Fibroblast of lung (primary cell): ENCODE measurements around the gene PROB1. TPM values are rescaled to one million over a fixed set of nuclear protein-coding genes. Genes with fewer than 3 reads are reported as not detected.

Experiments used
- DNase-seq, 2 donors: peaks; one replicate each; pipeline versions ENCODE4 v3.0.0 to v3.0.0-alpha.2; 2010; ENCODE audit warnings: low read depth in 2 of 2
- H2AFZ ChIP-seq: 2 replicates; pipeline ENCODE4 v1.5.1; 2012; ENCODE audit warnings: low read length, control low read depth, inconsistent platforms
- H3K27ac ChIP-seq: 2 replicates; pipeline ENCODE4 v1.5.1; 2011; ENCODE audit warnings: low read length, control low read depth; ENCODE audit not compliant: insufficient read depth
- H3K27me3 ChIP-seq: 2 replicates; pipeline ENCODE4 v1.5.1; 2011; ENCODE audit warnings: mild to moderate bottlenecking, low read length; ENCODE audit not compliant: control insufficient read depth, insufficient read depth
- H3K36me3 ChIP-seq: 2 replicates; pipeline ENCODE4 v1.5.1; 2011; ENCODE audit warnings: low read length; ENCODE audit not compliant: control insufficient read depth, insufficient read depth
- H3K4me1 ChIP-seq: 2 replicates; pipeline ENCODE4 v1.5.1; 2011; ENCODE audit warnings: low read length; ENCODE audit not compliant: control insufficient read depth, insufficient read depth; ENCODE audit errors: extremely low read depth
- H3K4me2 ChIP-seq: 2 replicates; pipeline ENCODE4 v1.5.1; 2011; ENCODE audit warnings: low read length, control low read depth; ENCODE audit not compliant: insufficient read depth; ENCODE audit errors: extremely low read depth
- H3K4me3 ChIP-seq, 4 experiments: fragments of 200-600 bp in 1 of 4; sonication (generic) in 1 of 4; replicated peaks in 1 of 4; 2 replicates each; pipeline ENCODE4 v1.5.1; 2011 to 2016; ENCODE audit warnings: low read length in 4 of 4, low read depth in 3 of 4, mild to moderate bottlenecking in 3 of 4, control low read depth in 2 of 4, inconsistent platforms in 1 of 4, mixed read lengths in 1 of 4; ENCODE audit not compliant: insufficient read depth in 1 of 4; ENCODE audit errors: control extremely low read depth in 1 of 4
- H3K79me2 ChIP-seq: 2 replicates; pipeline ENCODE4 v1.5.1; 2012; ENCODE audit warnings: mild to moderate bottlenecking, low read length, inconsistent platforms; ENCODE audit not compliant: control insufficient read depth, insufficient read depth
- H3K9ac ChIP-seq: 2 replicates; pipeline ENCODE4 v1.5.1; 2011; ENCODE audit warnings: mild to moderate bottlenecking, low read length, control low read depth; ENCODE audit not compliant: insufficient read depth
- H3K9me3 ChIP-seq: 2 replicates; pipeline ENCODE4 v1.5.1; 2012; ENCODE audit warnings: low read depth, low read length; ENCODE audit not compliant: control insufficient read depth, insufficient read depth
- H4K20me1 ChIP-seq: 2 replicates; pipeline ENCODE4 v1.5.1; 2011; ENCODE audit warnings: low read length; ENCODE audit not compliant: control insufficient read depth, insufficient read depth; ENCODE audit errors: extremely low read depth
- CTCF ChIP-seq, 2 donors: IDR thresholded peaks in 1 of 2; conservative IDR thresholded peaks in 1 of 2; 1 replicate in 1 of 2; 2 replicates in 1 of 2; pipeline ENCODE4 v1.5.1; 2011 to 2012; ENCODE audit warnings: low read length in 2 of 2, control low read depth in 1 of 2, inconsistent platforms in 1 of 2, low read depth in 1 of 2, mild to moderate bottlenecking in 1 of 2
- EZH2 ChIP-seq: IDR thresholded peaks from 2 replicates; pipeline ENCODE4 v1.5.1; 2012; ENCODE audit warnings: low read length, control low read depth, mild to moderate bottlenecking; ENCODE audit errors: missing control alignments
- polyA plus RNA-seq, 2 donors: library from polyadenylated mRNA; depleted of rRNA in 1 of 2; stranded (reverse) in 1 of 2; unstranded in 1 of 2; fragments of >200 nt; gene quantifications; 2 replicates each; pipeline ENCODE4 v1.2.1, GENCODE V29; 2011 to 2012; ENCODE audit warnings: missing spikeins in 1 of 2
- total RNA-seq: library from RNA; depleted of rRNA; stranded (reverse); fragments of >200 nt; gene quantifications from 2 replicates; pipeline ENCODE4 v1.2.1, GENCODE V29; 2014

The PROB1 gene
- total and polyA plus RNA-seq, 2 donors (not counting 1 experiment from before 2014, with no cell fraction given), result 0.34 to 1.5 TPM

GRCh38 chr5:139368613-139369012 lies 26.3 kb downstream of the PROB1 start:
- Histone ChIP-seq H3K4me2 (no peak overlapping the region), H3K27ac (no peak overlapping the region), H3K9ac (no peak overlapping the region)

GRCh38 chr5:139364466-139364865 lies 30.4 kb downstream of the PROB1 start:
- DNase-seq, result no peak
- H3K36me3 ChIP-seq, result peaks cover 2% of the 10 kb centered on the region

More at GRCh38 chr5:139368613-139369012, 26.3 kb downstream of the PROB1 start:
- TF ChIP-seq EZH2 (no peak), CTCF (conservative IDR thresholded peaks at IDR 0.05 in 1 of 2, IDR thresholded peaks at IDR 0.05 in 1 of 2; ENCODE audit: low read depth in 1 of 2, low read length in 2 of 2) (peak in 1 of 2 donors; percentile 9)
- Histone ChIP-seq H3K4me1 (no peaks in the 10 kb centered on the region), H3K9me3 (no peaks in the 10 kb centered on the region), H3K27me3 (no peaks in the 10 kb centered on the region), H3K4me3 (no peak overlapping the region), H3K79me2 (no peaks in the 10 kb centered on the region), H2AFZ (no peak overlapping the region), H4K20me1 (no peaks in the 10 kb centered on the region), H3K36me3 (peaks cover 2% of the 10 kb centered on the region)
- peak in 1 of 2 donors; percentile 47 for DNase-seq

GRCh38 chr5:139363937-139364336 lies 31.0 kb downstream of the PROB1 start:
- Histone ChIP-seq H3K4me3 (no peak overlapping the region), H3K79me2 (peaks cover 23% of the 10 kb centered on the region), H3K27me3 (no peaks in the 10 kb centered on the region), H3K27ac (no peak overlapping the region), H3K9ac (no peak overlapping the region), H4K20me1 (no peaks in the 10 kb centered on the region), H2AFZ (no peak overlapping the region), H3K4me1 (no peaks in the 10 kb centered on the region), H3K9me3 (no peaks in the 10 kb centered on the region), H3K36me3 (peaks cover 2% of the 10 kb centered on the region), H3K4me2 (no peak overlapping the region)
- DNase-seq, result no peak
- TF ChIP-seq EZH2, result no peak
- no peak for TF ChIP-seq CTCF (conservative IDR thresholded peaks at IDR 0.05 in 1 of 2, IDR thresholded peaks at IDR 0.05 in 1 of 2; ENCODE audit: low read depth in 1 of 2, low read length in 2 of 2)

More at GRCh38 chr5:139364466-139364865, 30.4 kb downstream of the PROB1 start:
- TF ChIP-seq CTCF (conservative IDR thresholded peaks at IDR 0.05 in 1 of 2, IDR thresholded peaks at IDR 0.05 in 1 of 2; ENCODE audit: low read depth in 1 of 2, low read length in 2 of 2) (no peak), EZH2 (no peak)
- H3K27ac ChIP-seq, result no peak overlapping the region
- H3K4me3 ChIP-seq, result no peak overlapping the region
- H3K27me3 ChIP-seq, result no peaks in the 10 kb centered on the region
- peaks cover 22% of the 10 kb centered on the region for H3K79me2 ChIP-seq
- H3K4me2 ChIP-seq, result no peak overlapping the region
- H4K20me1 ChIP-seq, result no peaks in the 10 kb centered on the region
- no peak overlapping the region for H3K9ac ChIP-seq
- no peaks in the 10 kb centered on the region for H3K4me1 ChIP-seq
- no peaks in the 10 kb centered on the region for H3K9me3 ChIP-seq
- no peak overlapping the region for H2AFZ ChIP-seq
